OCI-M2 (cell line): Measurements from ENCODE around the gene ADCY9.
"Not testable (repeated sequence)": the region's sequence is repeated elsewhere in the genome, so short reads cannot be mapped to it uniquely, and the experiment has no call there.

Experiments
- DNase-seq: peaks from one replicate; lab custom pipeline; 2025; ENCODE audit not compliant: unreplicated experiment; lab: John Stamatoyannopoulos, UW

ADCY9 gene

DNA sequence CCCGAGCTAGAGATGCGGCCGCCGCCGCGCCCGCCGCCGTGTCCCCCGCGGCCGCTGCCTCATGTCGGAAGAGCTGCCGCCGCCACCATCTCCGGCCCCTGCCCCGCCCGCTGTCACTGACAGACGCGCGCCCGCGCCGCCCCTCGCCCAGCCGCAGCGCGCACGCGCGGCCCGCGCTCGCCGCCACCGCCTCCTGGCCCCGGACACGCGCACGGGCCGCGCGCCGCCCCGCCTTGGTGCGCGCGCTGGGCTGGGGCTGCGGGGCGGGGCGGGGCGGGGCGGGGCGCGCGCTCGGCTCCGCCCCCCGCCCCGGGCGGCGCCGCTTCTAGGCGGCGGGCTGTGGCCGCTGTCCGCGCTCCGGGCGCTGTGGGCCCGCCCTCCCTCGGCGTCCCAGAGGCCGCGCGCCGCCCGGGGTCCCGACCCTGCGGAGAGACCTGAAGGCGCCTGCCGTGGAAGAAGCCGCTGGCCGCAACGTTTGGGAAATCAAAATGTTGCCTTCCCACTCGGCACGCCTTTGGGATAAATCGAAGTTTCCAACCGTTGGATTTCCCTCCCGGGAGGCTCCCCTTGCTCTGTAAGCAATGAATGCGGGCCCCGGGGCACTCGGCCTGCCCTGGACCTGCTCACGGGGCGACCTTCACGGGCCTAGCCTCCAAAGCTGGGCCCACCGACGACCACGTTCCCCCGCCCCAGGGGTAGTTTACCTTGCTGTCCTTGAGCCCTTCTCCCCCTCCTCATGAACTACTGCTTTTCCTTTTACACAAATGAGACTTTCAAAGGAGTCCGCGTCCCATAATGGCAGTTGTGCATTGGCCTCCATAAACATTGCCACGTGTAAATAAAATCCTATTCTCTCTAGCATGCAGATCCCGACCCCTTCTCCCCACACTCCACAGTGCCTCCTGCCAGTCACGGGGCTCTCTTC, at the start of gene ADCY9:
Gene ADCY9, minus strand, starts transcription at position 118 of the 925 bp plus-strand sequence. CDS start 1,000 bp downstream, outside the sequence.
- DNase-seq, result no peak

DNA sequence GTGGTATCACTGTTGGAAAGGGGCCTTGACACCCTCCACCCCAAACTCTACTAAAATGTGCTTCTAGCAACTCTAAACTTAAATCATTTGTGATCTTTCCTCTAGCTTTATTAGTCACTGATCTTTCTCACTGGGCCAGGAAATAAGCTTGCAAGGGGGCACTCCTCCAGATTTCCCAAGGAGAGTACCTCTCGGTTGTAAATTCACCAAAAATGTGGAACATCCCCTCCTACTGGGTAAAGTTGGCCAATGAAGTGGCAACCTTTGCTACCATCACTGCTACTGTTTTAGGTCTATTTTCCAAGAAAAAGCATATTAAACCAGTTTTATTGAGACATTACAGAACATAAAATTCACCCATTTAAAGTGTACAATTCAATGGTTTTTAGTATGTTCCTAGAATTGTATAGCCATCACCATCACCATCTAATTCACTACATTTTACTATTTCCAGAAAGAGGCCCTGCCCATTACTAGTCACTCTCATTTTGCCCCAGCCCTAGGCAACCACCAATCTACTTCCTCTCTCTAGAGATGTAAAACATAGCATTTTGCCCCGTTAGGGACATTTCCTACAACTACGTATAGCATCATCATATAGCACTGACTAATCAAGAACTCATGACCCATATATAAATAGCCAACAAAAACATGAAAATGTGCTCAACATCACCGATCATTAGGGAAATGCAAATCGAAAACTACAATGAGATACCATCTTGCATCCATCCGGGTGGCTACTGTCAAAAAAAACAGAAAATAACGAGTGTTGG, 44.6 kb upstream of the ADCY9 start:
- no peak for DNase-seq

DNA sequence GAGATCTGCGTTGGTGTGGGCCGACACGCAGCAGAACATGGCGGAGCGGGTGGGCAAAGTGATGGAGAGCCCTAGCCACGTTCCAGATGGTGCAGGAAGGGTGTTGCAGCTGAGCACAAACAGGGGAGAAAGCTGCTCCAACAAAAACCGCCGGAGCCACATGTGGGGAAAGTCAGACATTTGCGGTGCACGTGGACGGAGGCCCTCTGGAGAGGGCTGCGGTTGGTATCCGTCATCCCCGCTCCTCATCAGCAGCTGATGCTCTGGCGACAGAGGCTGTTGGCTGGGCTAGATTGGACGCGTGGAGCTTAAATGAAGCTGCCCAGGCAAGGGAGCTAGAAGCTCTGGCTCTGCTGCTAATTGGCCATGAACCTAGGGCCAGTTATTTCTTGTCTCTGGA, 43.5 kb upstream of the ADCY9 start:
- DNase-seq, result no peak

DNA sequence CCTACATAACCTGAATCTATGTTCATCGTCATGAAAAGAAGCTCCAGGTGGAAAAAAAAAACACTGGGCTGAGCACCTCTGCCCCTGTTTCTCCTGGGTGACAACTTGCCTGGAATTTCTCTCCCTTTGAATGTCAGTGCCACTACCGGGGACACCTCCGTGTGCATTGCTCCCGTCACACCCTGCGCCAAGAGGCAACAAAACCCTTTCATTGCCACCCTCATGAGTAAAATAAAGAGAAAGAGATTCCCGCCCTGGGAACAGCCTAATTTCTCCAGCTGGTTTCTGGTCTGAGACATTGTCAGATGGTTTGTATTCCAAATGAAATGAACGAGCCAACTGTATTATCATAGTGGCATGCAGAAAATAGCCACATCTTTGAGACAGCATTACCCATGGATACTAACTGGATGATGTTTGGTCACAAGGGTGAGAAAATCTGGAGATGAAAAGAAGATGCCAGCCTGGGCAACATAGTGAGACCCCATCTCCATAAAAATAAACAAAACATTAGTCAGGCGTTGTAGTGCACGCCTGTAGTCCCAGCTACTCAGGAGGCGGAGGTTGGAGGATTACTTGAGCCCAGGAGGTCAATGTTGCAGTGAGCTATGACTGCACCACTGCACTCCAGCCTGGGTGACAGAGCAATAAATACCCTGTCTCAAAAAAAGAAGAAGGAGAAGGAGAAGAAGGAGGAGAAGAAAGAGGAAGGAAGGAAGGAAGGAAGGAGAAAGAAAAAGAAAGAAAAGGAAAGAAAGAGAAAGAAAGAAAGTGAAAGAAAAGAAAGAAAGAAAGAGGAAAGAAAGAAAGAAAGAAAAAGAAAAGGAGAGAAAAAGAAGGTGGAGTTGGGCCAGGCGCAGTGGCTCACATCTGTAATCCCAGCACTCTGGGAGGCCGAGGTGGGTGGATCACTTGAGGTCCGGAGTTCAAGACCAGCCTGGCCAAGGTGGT, 42.2 kb upstream of the ADCY9 start:
- no peak for DNase-seq

DNA sequence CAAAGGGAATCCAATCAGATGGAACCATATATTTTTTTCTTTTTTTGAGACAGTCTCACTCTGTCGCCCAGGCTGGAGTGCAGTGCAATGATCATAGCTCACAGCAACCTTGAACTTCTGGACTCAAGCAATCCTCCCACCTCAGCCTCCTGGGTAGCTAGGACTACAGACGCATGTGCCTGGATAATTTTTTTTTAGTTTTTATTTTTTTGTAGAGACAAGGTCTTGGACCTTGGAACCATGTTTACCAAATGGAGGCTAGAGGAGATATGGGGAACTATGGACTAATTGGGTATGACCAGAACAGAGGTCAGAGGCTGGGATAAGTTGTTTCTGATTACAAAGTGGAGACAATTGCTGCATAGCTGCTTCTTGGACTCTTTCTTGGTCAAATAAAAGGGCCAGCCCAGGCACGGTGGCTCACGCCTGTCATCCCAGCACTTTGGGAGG, 41.2 kb upstream of the ADCY9 start:
- DNase-seq, result no peak

DNA sequence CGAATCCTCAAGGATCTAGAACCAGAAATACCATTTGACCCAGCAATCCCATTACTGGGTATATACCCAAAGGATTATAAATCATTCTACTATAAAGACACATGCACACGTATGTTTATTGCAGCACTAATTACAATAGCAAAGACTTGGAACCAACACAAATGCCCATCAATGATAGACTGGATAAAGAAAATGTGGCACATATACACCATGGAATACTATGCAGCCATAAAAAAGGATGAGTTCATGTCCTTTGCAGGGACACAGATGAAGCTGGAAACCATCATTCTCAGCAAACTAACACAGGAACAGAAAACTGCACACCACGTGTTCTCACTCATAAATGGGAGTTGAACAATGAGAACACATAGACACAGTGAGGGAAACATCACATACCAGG, 40.3 kb upstream of the ADCY9 start:
- DNase-seq, result not testable (repeated sequence)

DNA sequence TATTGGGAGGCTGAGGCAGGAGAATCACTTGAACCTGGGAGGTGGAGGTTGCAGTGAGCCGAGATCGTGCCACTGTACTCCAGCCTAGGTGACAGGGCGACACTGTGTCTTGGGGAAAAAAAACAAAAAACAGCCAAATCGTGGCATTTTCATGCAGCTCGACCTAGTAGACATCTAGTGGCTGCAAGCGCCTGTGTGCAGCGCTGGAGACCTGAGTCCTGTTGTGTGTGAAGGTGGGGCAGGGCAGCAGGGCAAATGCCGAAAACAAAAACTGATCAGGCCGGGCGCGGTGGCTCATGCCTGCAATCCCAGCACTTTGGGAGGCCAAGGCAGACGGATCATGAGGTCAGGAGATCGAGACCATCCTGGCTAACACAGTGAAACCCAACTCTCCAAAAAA, 37.1 kb upstream of the ADCY9 start:
- DNase-seq, result not testable (repeated sequence)

DNA sequence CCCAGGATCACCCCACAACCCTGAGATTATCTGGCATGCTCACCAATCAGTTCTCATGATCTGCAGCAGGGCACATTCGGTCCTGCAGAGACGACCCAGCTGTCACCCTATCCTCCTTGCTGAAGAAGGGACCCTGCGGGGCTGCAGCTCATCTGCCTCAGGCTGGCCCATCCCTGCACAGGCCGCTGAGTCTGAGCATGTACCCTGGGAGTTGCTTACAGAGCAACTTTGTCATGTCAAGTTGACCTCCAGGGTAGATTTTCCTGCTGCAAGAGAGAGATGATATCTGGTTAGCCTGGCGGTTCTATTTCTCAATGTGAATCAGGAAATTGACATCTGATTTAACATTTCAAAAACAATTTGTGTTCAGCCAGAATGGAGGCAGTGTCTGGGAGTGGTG, 36.0 kb upstream of the ADCY9 start:
- no peak for DNase-seq

DNA sequence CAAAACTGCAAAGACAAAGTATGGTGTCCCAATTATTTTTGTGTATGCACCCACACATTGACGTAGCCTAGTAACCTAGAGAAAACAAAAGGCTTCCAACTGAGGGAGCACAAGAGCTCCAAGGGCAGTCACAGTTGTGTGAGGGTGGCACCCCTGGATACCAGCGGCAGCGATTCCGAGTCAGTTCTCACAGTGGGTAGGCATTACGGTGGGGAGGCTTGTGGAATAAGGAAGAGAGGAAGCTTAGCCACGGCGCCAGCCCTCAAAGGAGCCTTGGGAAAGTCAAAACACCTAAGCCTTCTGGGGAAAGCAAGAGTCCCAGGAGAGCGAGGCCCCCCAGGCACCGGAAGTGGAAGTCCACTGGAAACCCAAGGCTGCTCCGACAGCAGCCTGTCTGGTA, 31.0 kb upstream of the ADCY9 start:
- no peak for DNase-seq

DNA sequence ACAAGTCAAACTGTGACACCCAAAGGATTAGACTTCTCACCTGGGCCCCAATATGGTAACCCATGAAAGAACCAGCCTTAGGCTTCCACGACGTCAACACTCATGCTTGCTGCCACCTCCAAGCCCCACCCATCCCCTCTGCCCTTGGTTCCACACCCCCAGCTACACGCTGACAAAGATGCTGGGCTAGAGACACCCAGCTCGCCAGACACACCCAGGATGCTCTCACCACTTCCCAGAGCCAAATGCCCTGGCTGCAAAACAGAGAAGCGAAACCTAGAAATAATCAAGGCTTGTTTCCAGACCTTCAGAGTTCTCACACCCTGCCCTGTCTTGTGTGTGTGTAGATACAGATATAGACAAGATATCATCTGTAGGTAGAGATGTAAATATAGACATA, 26.0 kb upstream of the ADCY9 start:
- no peak for DNase-seq

DNA sequence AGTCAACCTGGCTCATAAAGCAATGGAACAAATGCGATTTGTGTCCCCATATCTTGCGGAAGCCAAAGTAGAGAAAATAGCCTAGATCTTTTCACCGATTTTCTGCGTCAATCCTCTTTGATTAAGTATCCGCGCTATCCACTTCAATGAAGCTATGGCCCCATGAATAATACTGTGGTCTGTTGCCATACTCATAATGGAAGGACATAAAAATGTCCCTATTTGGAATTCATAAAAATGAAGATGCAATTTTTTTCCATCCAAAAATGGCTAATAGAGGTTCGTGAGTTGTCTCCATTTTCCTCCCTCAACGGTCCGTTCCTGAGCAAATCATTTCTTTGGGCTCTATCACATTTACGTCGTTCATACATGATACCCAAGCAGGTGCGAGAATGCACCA, 25.4 kb upstream of the ADCY9 start:
- DNase-seq, result no peak

DNA sequence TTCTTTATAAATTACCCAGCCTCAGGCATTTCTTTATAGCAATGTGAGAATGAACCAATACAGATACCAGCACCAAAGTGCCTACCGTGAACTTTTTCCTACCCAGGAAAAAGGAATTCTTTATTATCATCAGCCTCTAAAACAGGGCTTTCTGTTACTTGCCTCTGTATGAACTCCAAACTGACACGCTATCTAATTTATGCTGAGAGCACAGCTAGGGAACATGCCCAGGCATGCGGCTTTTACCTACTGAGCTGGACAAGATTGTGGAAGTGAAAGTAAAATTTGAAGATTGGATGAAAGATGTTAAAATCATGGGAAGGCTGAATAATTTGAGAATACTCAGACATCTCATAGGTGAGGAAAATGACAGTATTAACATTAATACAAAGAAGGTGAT, 24.4 kb upstream of the ADCY9 start:
- DNase-seq, result no peak

DNA sequence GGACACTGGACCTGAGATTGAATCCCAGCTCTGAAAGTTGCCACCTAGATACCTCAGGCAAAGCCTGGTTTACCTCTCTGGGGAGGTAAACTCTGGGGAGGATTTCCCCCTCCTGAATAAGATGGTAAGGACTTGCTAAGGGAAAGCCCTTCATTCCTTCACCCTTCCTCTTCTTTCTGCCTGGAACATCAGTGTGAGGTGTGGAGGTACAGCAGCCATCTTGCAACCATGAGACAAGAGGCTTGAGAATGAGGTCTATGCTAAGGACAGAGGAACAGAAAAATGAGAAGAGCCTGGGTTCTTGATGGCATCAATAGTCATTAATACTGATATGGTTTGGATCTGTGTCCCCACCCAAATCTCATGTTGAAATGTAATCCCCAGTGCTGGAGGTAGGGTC, 23.7 kb upstream of the ADCY9 start:
- no peak for DNase-seq

DNA sequence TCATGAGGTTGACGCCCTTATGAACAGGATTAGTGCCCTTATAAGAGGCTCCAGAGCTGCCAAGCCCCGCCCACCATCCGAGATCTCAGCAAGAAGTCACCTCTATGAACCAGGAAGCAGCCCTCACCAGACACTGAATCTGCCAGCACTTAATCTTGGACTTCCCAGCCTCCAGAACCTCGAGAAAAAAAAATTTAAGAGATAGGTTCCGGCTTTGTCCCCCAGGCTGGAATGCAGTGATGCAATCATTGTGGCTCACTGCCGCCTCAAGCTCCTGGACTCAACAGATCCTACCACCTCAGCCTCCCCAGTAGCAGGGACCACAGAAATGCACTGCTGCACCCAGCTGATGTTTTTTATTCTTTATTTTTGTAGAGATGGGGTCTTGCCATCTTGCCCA, 22.5 kb upstream of the ADCY9 start:
- no peak for DNase-seq

DNA sequence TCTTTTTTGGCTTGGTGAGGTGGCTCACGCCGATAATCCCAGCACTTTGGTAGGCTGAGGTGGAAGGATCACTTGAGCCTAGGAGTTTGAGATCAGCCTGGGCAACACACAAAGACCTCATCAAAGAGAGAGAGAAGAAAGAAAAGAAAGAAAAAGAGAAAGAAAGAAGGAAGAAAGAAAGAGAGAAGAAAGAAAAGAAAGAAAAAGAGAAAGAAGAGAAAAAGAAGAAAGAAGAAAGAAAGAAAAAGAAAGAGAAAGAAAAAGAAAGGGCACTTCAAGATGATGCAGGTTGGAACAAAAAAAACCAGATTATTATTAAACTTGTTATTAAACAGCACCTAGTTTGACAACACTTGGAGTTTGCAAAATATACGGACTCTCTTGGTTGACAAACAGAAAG, 21.2 kb upstream of the ADCY9 start:
- DNase-seq, result no peak

DNA sequence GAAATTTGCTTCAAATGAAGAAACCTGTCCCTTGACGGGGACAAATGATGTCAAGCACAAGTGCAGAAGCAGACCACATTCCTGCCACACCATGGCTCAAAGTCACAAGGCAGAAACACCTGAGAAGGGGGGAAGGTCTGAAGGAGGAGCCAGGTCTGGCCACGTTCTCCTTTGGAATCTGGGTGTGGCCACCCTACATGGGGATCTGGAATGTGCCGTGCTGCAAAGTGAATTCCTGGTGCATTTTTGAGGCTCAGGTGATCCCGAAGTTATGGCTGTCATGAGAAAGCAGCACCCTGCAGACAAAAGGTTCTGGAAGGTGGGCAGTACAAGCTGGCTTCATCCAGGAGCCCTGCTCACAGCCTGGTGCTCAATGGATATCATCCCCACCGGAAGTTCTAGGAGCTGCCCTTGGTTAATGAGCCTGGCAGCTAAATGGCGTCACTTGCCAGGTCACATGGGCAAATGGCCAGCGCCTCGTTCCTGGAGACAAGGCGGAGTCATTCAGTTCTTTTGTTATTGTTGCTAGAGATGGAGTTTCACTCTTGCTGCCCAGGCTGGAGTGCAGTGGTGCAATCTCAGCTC, 20.1 kb upstream of the ADCY9 start:
- no peak for DNase-seq

DNA sequence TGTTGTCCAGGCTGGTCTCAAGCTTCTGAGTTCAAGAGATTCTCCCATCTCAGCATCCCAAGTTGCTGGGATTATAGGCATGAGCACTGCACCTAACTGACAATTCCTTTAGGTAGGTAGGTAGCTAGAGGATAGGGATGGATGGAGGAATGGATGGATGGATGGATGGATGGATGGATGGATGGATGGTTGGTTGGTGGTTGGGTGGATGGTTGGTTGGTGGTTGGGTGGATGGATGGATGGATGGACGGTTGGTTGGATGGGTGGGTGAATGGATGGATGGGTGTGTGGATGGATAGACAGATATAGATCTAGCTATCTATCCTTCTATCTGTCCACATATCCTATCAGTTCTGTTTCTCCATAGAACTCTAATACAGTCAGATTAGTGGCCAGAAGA, 19.3 kb upstream of the ADCY9 start:
- no peak for DNase-seq

DNA sequence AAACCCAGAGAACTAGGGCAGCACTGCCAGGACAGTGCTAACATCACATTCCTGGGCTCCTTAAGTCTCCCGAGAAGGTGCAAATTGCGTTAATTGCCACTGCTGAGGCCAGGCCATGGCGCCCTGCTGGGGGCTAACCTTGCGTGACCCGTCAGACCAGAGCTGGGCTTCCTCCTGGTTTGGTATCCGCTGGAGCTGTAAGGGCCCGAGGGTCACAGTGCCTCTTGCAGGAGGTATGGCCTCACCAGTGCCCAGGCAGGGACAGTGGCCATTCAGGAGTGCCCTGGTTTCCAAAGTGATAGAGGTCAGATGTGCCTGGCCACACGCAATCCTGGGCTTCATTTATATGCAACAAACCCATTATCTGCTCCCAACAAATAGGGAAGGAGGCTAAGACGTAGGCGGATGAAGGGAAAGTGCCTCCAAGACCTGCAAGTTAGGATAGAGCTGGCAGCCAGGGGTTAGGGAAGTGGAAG, 17.7 kb upstream of the ADCY9 start:
- DNase-seq, result no peak

DNA sequence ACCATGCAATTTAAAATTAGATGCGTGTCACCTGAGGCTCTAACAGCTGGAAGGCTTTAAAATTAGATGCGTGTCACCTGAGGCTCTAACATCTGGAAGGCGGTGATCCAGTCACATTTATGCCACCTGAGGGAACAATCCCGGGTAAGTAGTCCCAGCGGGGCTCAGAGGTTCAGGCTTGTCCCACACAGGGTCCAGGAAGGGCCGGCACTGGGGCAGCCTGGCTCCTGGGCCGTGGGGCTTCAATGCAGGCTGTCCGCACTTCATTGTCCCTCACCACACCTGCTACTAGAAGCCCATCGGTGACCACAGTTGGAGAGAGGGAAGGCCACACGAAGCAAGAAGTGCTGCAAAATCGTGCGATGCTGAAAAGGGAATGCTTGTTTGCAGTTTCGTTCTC, 15.4 kb upstream of the ADCY9 start:
- no peak for DNase-seq

DNA sequence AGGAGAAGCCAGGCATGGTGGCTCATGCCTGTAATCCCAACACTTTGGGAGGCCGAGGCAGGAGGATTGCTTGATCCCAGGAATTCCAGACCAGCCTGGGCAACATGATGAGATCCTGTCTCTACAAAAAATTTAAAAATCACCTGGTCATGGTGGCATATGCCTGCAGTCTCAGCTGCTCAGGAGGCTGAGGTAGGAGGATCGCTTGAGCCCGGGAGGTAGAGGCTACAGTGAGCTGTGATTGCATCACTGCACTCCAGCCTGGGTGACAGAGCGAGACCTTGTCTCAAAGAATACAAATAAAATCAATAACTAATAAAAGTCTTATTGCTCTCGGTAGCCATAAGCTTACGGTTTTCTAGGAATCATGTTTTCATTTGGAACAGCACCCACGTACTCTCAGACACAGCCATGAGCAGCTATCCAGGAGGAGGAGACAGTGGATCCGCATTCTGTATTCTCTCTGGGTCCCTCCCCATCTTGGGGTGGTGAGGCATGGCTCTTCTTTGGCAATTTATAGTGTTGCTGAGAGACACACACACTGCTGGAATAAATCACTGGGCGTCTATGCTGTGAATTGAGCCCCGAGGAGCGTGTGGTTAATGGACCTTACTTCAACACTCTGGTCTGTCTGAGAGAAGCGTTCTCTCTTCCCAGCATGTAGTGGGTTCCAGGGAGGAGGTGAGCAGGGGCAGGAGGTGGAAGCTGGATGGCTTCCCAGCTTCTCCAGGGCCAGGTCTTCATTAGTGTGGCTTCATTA, 8.5 kb upstream of the ADCY9 start:
- no peak for DNase-seq
